Activated CD8-positive, alpha-beta T cell treated with anti-CD3 and anti-CD28 coated beads, Interleukin-2, amount 10 ng/mL, durations not matched to agents 7 days and 5 days (primary cell): ENCODE measurements around the gene SEM1. TPM values are rescaled to one million over a fixed set of nuclear protein-coding genes. Genes with fewer than 3 reads are reported as not detected.
"Not testable (repeated sequence)": the region's sequence is repeated elsewhere in the genome, so short reads cannot be mapped to it uniquely, and the experiment has no call there.

Source experiments
- ATAC-seq: fragments of 150-1000 bp; cut with Tn5 transposase; one replicate; pipeline ENCODE4 v1.10.0; 2021; ENCODE audit warnings: moderate library complexity
- CTCF ChIA-PET: fragments of 350-600 bp; sonication (Branson Sonifier 250); formaldehyde crosslinking; loops from one replicate; lab custom pipeline; 2021; ENCODE audit warnings: antibody characterized with exemption; lab: Charles Lee
- POLR2A ChIA-PET: fragments of 350-600 bp; sonication (Branson Sonifier 250); formaldehyde crosslinking; loops from one replicate; lab custom pipeline; 2021; ENCODE audit warnings: antibody characterized with exemption; lab: Charles Lee
- DNase-seq: peaks from one replicate; pipeline ENCODE4 v3.0.0-alpha.2; 2020
- H3K27ac Mint-ChIP-seq: one replicate; pipeline ENCODE4 v1.8.0; 2021; ENCODE audit warnings: mild to moderate bottlenecking, mixed read lengths
- H3K27me3 Mint-ChIP-seq: one replicate; pipeline ENCODE4 v1.8.0; 2021; ENCODE audit warnings: low read depth, mixed read lengths
- H3K36me3 Mint-ChIP-seq: one replicate; pipeline ENCODE4 v1.8.0; 2021; ENCODE audit warnings: low read depth, mixed read lengths
- H3K4me1 Mint-ChIP-seq: one replicate; pipeline ENCODE4 v1.8.0; 2021; ENCODE audit warnings: low read depth, mixed read lengths
- H3K4me3 Mint-ChIP-seq: one replicate; pipeline ENCODE4 v1.8.0; 2021; ENCODE audit warnings: mild to moderate bottlenecking, mixed read lengths
- H3K9me3 Mint-ChIP-seq: one replicate; pipeline ENCODE4 v1.8.0; 2022; ENCODE audit warnings: mixed read lengths; ENCODE audit not compliant: insufficient read depth
- total RNA-seq, 2 experiments: library from RNA; stranded (reverse); gene quantifications; one replicate each; pipeline ENCODE4 v1.2.3, GENCODE V29; 2021

SEM1 gene
- total RNA-seq, 2 experiments from 2014 or later: 41.5 to 52.1 TPM

GRCh38 chr7:96655956-96656355, 53.7 kb downstream of the SEM1 start:
- no peaks in the 10 kb centered on the region for H3K27me3 Mint-ChIP-seq
- ATAC-seq: no peak
- ChIA-PET POLR2A (no interaction called here), CTCF (no interaction called here)
- H3K9me3 Mint-ChIP-seq: no peaks in the 10 kb centered on the region
- H3K4me3 Mint-ChIP-seq: no peak overlapping the region
- no peak overlapping the region for H3K27ac Mint-ChIP-seq
- DNase-seq: no peak
- peaks cover 2% of the 10 kb centered on the region for H3K4me1 Mint-ChIP-seq
- no peaks in the 10 kb centered on the region for H3K36me3 Mint-ChIP-seq

- peaks cover 2% of the 10 kb centered on the region for H3K4me1 Mint-ChIP-seq
- no peaks in the 10 kb centered on the region for H3K9me3 Mint-ChIP-seq
- no peak for DNase-seq
- H3K4me3 Mint-ChIP-seq: no peak overlapping the region
- no peaks in the 10 kb centered on the region for H3K36me3 Mint-ChIP-seq
- ChIA-PET POLR2A (no interaction called here), CTCF (interaction anchor here (1.2 kb wide), 1 partner anchor 111 kb away, joined by 3 read pairs; no protein-coding TSS in a partner anchor)
- H3K27me3 Mint-ChIP-seq: no peaks in the 10 kb centered on the region
- no peak overlapping the region for H3K27ac Mint-ChIP-seq
- ATAC-seq: no peak
These were observed 54.9 kb downstream of the SEM1 start for GRCh38 chr7:96654630-96655188.

GRCh38 chr7:96649981-96650380, 59.7 kb downstream of the SEM1 start:
- CTCF ChIA-PET: no interaction called here

GRCh38 chr7:96648784-96649183, 60.9 kb downstream of the SEM1 start:
- H3K27ac Mint-ChIP-seq: no peak overlapping the region
- DNase-seq (no peak), ATAC-seq (no peak)
- POLR2A ChIA-PET: no interaction called here
- no peak overlapping the region for H3K4me3 Mint-ChIP-seq
- no peaks in the 10 kb centered on the region for H3K4me1 Mint-ChIP-seq
- H3K27me3 Mint-ChIP-seq: no peaks in the 10 kb centered on the region
- CTCF ChIA-PET: no interaction called here
- H3K9me3 Mint-ChIP-seq: no peaks in the 10 kb centered on the region
- no peaks in the 10 kb centered on the region for H3K36me3 Mint-ChIP-seq

More at GRCh38 chr7:96649981-96650380, 59.7 kb downstream of the SEM1 start:
- DNase-seq (no peak), ATAC-seq (no peak)
- Mint-ChIP-seq H3K4me1 (no peaks in the 10 kb centered on the region), H3K9me3 (no peaks in the 10 kb centered on the region), H3K4me3 (no peak overlapping the region), H3K27ac (no peak overlapping the region), H3K36me3 (no peaks in the 10 kb centered on the region), H3K27me3 (no peaks in the 10 kb centered on the region)
- POLR2A ChIA-PET: no interaction called here

GRCh38 chr7:96647733-96648132, 61.9 kb downstream of the SEM1 start:
- ChIA-PET CTCF (no interaction called here), POLR2A (no interaction called here)
- Mint-ChIP-seq H3K9me3 (no peaks in the 10 kb centered on the region), H3K27me3 (no peaks in the 10 kb centered on the region), H3K4me3 (no peak overlapping the region), H3K36me3 (no peaks in the 10 kb centered on the region), H3K4me1 (no peaks in the 10 kb centered on the region), H3K27ac (no peak overlapping the region)
- ATAC-seq: no peak
- no peak for DNase-seq

- Mint-ChIP-seq H3K36me3 (no peaks in the 10 kb centered on the region), H3K9me3 (no peaks in the 10 kb centered on the region), H3K4me3 (no peak overlapping the region), H3K27ac (no peak overlapping the region), H3K4me1 (no peaks in the 10 kb centered on the region), H3K27me3 (peaks cover 2% of the 10 kb centered on the region)
- no peak for DNase-seq
- ChIA-PET CTCF (no interaction called here), POLR2A (no interaction called here)
- no peak for ATAC-seq
These were observed 64.6 kb downstream of the SEM1 start for GRCh38 chr7:96645084-96645483.

- H3K9me3 Mint-ChIP-seq, DNase-seq, H3K27me3 Mint-ChIP-seq, ATAC-seq, H3K4me3 Mint-ChIP-seq, POLR2A ChIA-PET, H3K36me3 Mint-ChIP-seq, H3K27ac Mint-ChIP-seq, H3K4me1 Mint-ChIP-seq, CTCF ChIA-PET: not testable (repeated sequence)
These were observed 66.2 kb downstream of the SEM1 start for GRCh38 chr7:96643436-96643835.

GRCh38 chr7:96640054-96640453, 69.6 kb downstream of the SEM1 start:
- H3K4me3 Mint-ChIP-seq: no peak overlapping the region
- POLR2A ChIA-PET: no interaction called here
- no peak overlapping the region for H3K27ac Mint-ChIP-seq
- ATAC-seq: no peak
- DNase-seq: no peak
- peaks cover 2% of the 10 kb centered on the region for H3K27me3 Mint-ChIP-seq
- H3K4me1 Mint-ChIP-seq: no peaks in the 10 kb centered on the region
- H3K9me3 Mint-ChIP-seq: no peaks in the 10 kb centered on the region
- CTCF ChIA-PET: no interaction called here
- H3K36me3 Mint-ChIP-seq: no peaks in the 10 kb centered on the region
